H9 (cell line): Measurements from ENCODE around the gene PLPP1. TPM values are rescaled to one million over a fixed set of nuclear protein-coding genes. Genes with fewer than 3 reads are reported as not detected.

Experiments
- DNase-seq: peaks from one replicate; pipeline ENCODE4 v3.0.0-alpha.2; 2017
- H2AFZ ChIP-seq: one replicate; pipeline ENCODE4 v1.6.1; 2013; ENCODE audit warnings: mild to moderate bottlenecking, low read length, control low read depth, moderate library complexity
- H2AK5ac ChIP-seq: 2 replicates; pipeline ENCODE4 v1.6.1; 2013; ENCODE audit warnings: low read length, control low read depth, mixed read lengths; ENCODE audit not compliant: insufficient read length
- H2BK120ac ChIP-seq: one replicate; pipeline ENCODE4 v1.6.1; 2013; ENCODE audit warnings: low read depth, mild to moderate bottlenecking, low read length, control low read depth, inconsistent platforms; ENCODE audit not compliant: poor library complexity, severe bottlenecking
- H2BK12ac ChIP-seq: 2 replicates; pipeline ENCODE4 v1.6.1; 2013; ENCODE audit warnings: low read length, control low read depth, mixed read lengths, low read depth; ENCODE audit not compliant: insufficient read length
- H2BK15ac ChIP-seq: 2 replicates; pipeline ENCODE4 v1.6.1; 2013; ENCODE audit warnings: low read depth, low read length, control low read depth
- H2BK20ac ChIP-seq: one replicate; pipeline ENCODE4 v1.6.1; 2013; ENCODE audit warnings: low read depth, mild to moderate bottlenecking, low read length, control low read depth, inconsistent platforms; ENCODE audit not compliant: poor library complexity, severe bottlenecking
- H2BK5ac ChIP-seq: 2 replicates; pipeline ENCODE4 v1.6.1; 2013; ENCODE audit warnings: low read length, control low read depth, mixed read lengths; ENCODE audit not compliant: insufficient read length
- H3K14ac ChIP-seq: 2 replicates; pipeline ENCODE4 v1.6.1; 2013; ENCODE audit warnings: low read length, control low read depth; ENCODE audit not compliant: insufficient read depth
- H3K18ac ChIP-seq: 2 replicates; pipeline ENCODE4 v1.6.1; 2013; ENCODE audit warnings: low read depth, mild to moderate bottlenecking, mixed read lengths, low read length, control low read depth; ENCODE audit not compliant: insufficient read length
- H3K23ac ChIP-seq: 2 replicates; pipeline ENCODE4 v1.6.1; 2013; ENCODE audit warnings: low read length, control low read depth, mixed read lengths, low read depth; ENCODE audit not compliant: insufficient read length
- H3K23me2 ChIP-seq: 2 replicates; pipeline ENCODE4 v1.6.1; 2013; ENCODE audit warnings: low read depth, mild to moderate bottlenecking, mixed read lengths, low read length, control low read depth; ENCODE audit not compliant: insufficient read length, poor library complexity, severe bottlenecking
- H3K27ac ChIP-seq: 2 replicates; pipeline ENCODE4 v1.5.1; 2013; ENCODE audit warnings: low read length, control low read depth, mixed read lengths, low read depth; ENCODE audit not compliant: insufficient read length
- H3K27me3 ChIP-seq: 2 replicates; pipeline ENCODE4 v1.6.1; 2013; ENCODE audit warnings: low read length, control low read depth, inconsistent platforms; ENCODE audit not compliant: insufficient read depth
- H3K4ac ChIP-seq: 2 replicates; pipeline ENCODE4 v1.6.1; 2013; ENCODE audit warnings: low read depth, mild to moderate bottlenecking, control low read depth, inconsistent platforms, low read length, moderate library complexity
- H3K4me1 ChIP-seq: 2 replicates; pipeline ENCODE4 v1.6.1; 2013; ENCODE audit warnings: low read length, control low read depth, inconsistent platforms; ENCODE audit not compliant: insufficient read depth
- H3K4me2 ChIP-seq: 2 replicates; pipeline ENCODE4 v1.6.1; 2013; ENCODE audit warnings: low read length, control low read depth, mixed read lengths; ENCODE audit not compliant: insufficient read length, insufficient read depth
- H3K56ac ChIP-seq: 2 replicates; pipeline ENCODE4 v1.6.1; 2013; ENCODE audit warnings: low read depth, mild to moderate bottlenecking, mixed read lengths, low read length, control low read depth; ENCODE audit not compliant: insufficient read length
- H3K79me1 ChIP-seq: 2 replicates; pipeline ENCODE4 v1.6.1; 2013; ENCODE audit warnings: low read depth, mild to moderate bottlenecking, moderate library complexity, low read length, control low read depth, inconsistent platforms; ENCODE audit not compliant: insufficient read depth, poor library complexity, severe bottlenecking
- H3K79me2 ChIP-seq: 2 replicates; pipeline ENCODE4 v1.6.1; 2013; ENCODE audit warnings: low read length, control low read depth, inconsistent platforms; ENCODE audit not compliant: insufficient read depth
- H3K9ac ChIP-seq: 2 replicates; pipeline ENCODE4 v1.6.1; 2013; ENCODE audit warnings: low read length, control low read depth, mixed read lengths; ENCODE audit not compliant: insufficient read length; ENCODE audit errors: extremely low read depth
- H3K9me3 ChIP-seq: one replicate; pipeline ENCODE4 v1.6.1; 2013; ENCODE audit warnings: low read depth, low read length, inconsistent platforms; ENCODE audit not compliant: control insufficient read depth
- H3T11ph ChIP-seq: one replicate; pipeline ENCODE4 v1.6.1; 2013; ENCODE audit warnings: mild to moderate bottlenecking, low read length, control low read depth, inconsistent platforms
- H4K20me1 ChIP-seq: one replicate; pipeline ENCODE4 v1.6.1; 2013; ENCODE audit not compliant: control insufficient read depth, insufficient read length, insufficient read depth
- H4K5ac ChIP-seq: 2 replicates; pipeline ENCODE4 v1.6.1; 2013; ENCODE audit warnings: low read depth, mild to moderate bottlenecking, mixed read lengths, low read length, control low read depth; ENCODE audit not compliant: insufficient read length
- H4K8ac ChIP-seq: replicated peaks from 2 replicates; pipeline ENCODE4 v1.6.1; 2013; ENCODE audit warnings: low read length, control low read depth, mixed read lengths, low read depth; ENCODE audit not compliant: insufficient read length
- H4K91ac ChIP-seq: 2 replicates; pipeline ENCODE4 v1.6.1; 2013; ENCODE audit warnings: low read depth, mild to moderate bottlenecking, moderate library complexity, mixed read lengths, low read length, control low read depth; ENCODE audit not compliant: insufficient read length
- H3K27ac Mint-ChIP-seq, 3 experiments: 2 replicates in 2 of 3; 3 replicates in 1 of 3; pipeline ENCODE4 v1.8.0; 2020 to 2021; ENCODE audit warnings: mixed read lengths in 3 of 3, mild to moderate bottlenecking in 1 of 3, moderate library complexity in 1 of 3
- H3K27me3 Mint-ChIP-seq: 2 replicates; pipeline ENCODE4 v1.8.0; 2021; ENCODE audit warnings: low read depth, mild to moderate bottlenecking, moderate library complexity, mixed read lengths
- H3K36me3 Mint-ChIP-seq, 3 experiments: 2 replicates in 2 of 3; 3 replicates in 1 of 3; pipeline ENCODE4 v1.8.0; 2020 to 2021; ENCODE audit warnings: low read depth in 3 of 3, mixed read lengths in 3 of 3; ENCODE audit not compliant: insufficient read depth in 1 of 3
- H3K4me1 Mint-ChIP-seq, 2 experiments: 2 replicates each; pipeline ENCODE4 v1.8.0; 2020; ENCODE audit warnings: mixed read lengths in 2 of 2
- H3K4me3 Mint-ChIP-seq, 2 experiments: 2 replicates in 1 of 2; 3 replicates in 1 of 2; pipeline ENCODE4 v1.8.0; 2020 to 2021; ENCODE audit warnings: mild to moderate bottlenecking in 2 of 2, mixed read lengths in 2 of 2, moderate library complexity in 1 of 2
- H3K9me3 Mint-ChIP-seq, 2 experiments: 2 replicates in 1 of 2; 3 replicates in 1 of 2; pipeline ENCODE4 v1.8.0; 2020; ENCODE audit warnings: mild to moderate bottlenecking in 2 of 2, mixed read lengths in 2 of 2, moderate library complexity in 1 of 2
- CTCF ChIP-seq: fragments of 200-600 bp; sonication (generic); conservative IDR thresholded peaks from 3 replicates; pipeline ENCODE4 v1.8.0; 2021; ENCODE audit warnings: antibody characterized with exemption, mild to moderate bottlenecking
- WGBS: extraction: QIAGEN DNeasy Blood & Tissue Kit; methylation state at CpG from one replicate; pipeline ENCODE4 v1.1.7; 2013; ENCODE audit warnings: missing lambda C conversion rate, low lambda C conversion rate, mixed read lengths; ENCODE audit not compliant: insufficient read length; ENCODE audit errors: extremely low coverage; 5-methylcytosine and 5-hydroxymethylcytosine counted together
- total RNA-seq: library from RNA; stranded (reverse); gene quantifications from 2 replicates; pipeline ENCODE4 v1.2.1, GENCODE V29; 2021

Gene PLPP1
- total RNA-seq, 1 experiment from 2014 or later: 85.9 TPM

GRCh38 chr5:55426455-55426854, 108.3 kb downstream of the PLPP1 start:
- Mint-ChIP-seq H3K36me3 (peaks cover 56 to 94% (median 81%) of the 10 kb centered on the region in 3 experiments), H3K9me3 (peaks cover 11 to 17% of the 10 kb centered on the region in 2 experiments; a peak in 4 of 5 replicates)
- no peak overlapping the region for H2BK15ac ChIP-seq

More at GRCh38 chr5:55426455-55426854, 108.3 kb downstream of the PLPP1 start:
- H3K4me1 ChIP-seq: no peaks in the 10 kb centered on the region
- H3K4ac ChIP-seq: no peak overlapping the region
- no peaks in the 10 kb centered on the region for H3K79me1 ChIP-seq
- H3K14ac ChIP-seq: no peak overlapping the region
- H4K91ac ChIP-seq: no peak overlapping the region
- no peak overlapping the region for H3K18ac ChIP-seq
- no peak overlapping the region for H3K23ac ChIP-seq
- H3T11ph ChIP-seq: no peak overlapping the region
- WGBS: no CpG with 5 or more reads among the region's 4 CpGs
- H3K9me3 ChIP-seq: no peaks in the 10 kb centered on the region
- H3K23me2 ChIP-seq: no peaks in the 10 kb centered on the region
- H3K56ac ChIP-seq: no peak overlapping the region
- H4K5ac ChIP-seq: no peak overlapping the region
- no peak for TF ChIP-seq CTCF
- no peak overlapping the region for H2AK5ac ChIP-seq
- no peak overlapping the region for H2BK20ac ChIP-seq
- no peak overlapping the region for H2BK120ac ChIP-seq
- H3K27ac ChIP-seq: no peak overlapping the region
- Mint-ChIP-seq H3K4me3 (no peak overlapping the region), H3K4me1 (peaks cover 7 to 12% of the 10 kb centered on the region in 2 experiments), H3K27me3 (peaks cover 5% of the 10 kb centered on the region; the same call in 1 of the 2 replicates), H3K27ac (peak overlapping the region in 1 of 3 experiments; percentile 58; a peak in 1 of 7 replicates)
- DNase-seq: no peak
- H3K4me2 ChIP-seq: no peak overlapping the region
- H3K27me3 ChIP-seq: no peaks in the 10 kb centered on the region
- no peak overlapping the region for H2BK5ac ChIP-seq
- no peak overlapping the region for H4K8ac ChIP-seq
- H2AFZ ChIP-seq: no peak overlapping the region
- H3K9ac ChIP-seq: no peak overlapping the region
- H3K79me2 ChIP-seq: no peaks in the 10 kb centered on the region
- no peaks in the 10 kb centered on the region for H4K20me1 ChIP-seq
- H2BK12ac ChIP-seq: no peak overlapping the region
